SK-N-SH (cell line): Measurements from ENCODE around the gene SMARCE1. TPM values are rescaled to one million over a fixed set of nuclear protein-coding genes. Genes with fewer than 3 reads are reported as not detected.

Experiments used
- CTCF ChIA-PET: fragments of 300-600, 350-600 bp; formaldehyde crosslinking; extraction: SDS; loops from one replicate; lab custom pipeline; 2021; lab: Yijun Ruan, JAX
- POLR2A ChIA-PET: fragments of 350-600 bp; sonication (Branson Sonifier 250); formaldehyde crosslinking; extraction: SDS; loops from one replicate; lab custom pipeline; 2020; ENCODE audit warnings: antibody characterized with exemption, inconsistent platforms; lab: Yijun Ruan, JAX
- DNase-seq: peaks from one replicate; pipeline ENCODE4 v3.0.0; 2012
- H2AFZ ChIP-seq: fragments of 200-600 bp; sonication (generic); 2 replicates; pipeline ENCODE4 v1.8.1; 2016; ENCODE audit warnings: antibody characterized with exemption, mild to moderate bottlenecking, low read depth
- H3F3A ChIP-seq: fragments of 200-600 bp; sonication (generic); replicated peaks from 2 replicates; pipeline ENCODE3; 2016; ENCODE audit warnings: antibody characterized with exemption, mild to moderate bottlenecking; ENCODE audit not compliant: insufficient read depth
- H3K27ac ChIP-seq, 2 experiments: fragments of 200-500 bp in 1 of 2; fragments of 200-600 bp in 1 of 2; sonication (Bioruptor generic) in 1 of 2; sonication (generic), shearing (Covaris generic) in 1 of 2; 2 replicates each; pipeline versions ENCODE4 v1.5.1 to v1.6.1; 2014 to 2016; ENCODE audit warnings: low read depth in 2 of 2, inconsistent platforms in 1 of 2, low read length in 1 of 2, mild to moderate bottlenecking in 1 of 2, mixed read lengths in 1 of 2
- H3K27me3 ChIP-seq: fragments of 200-600 bp; sonication (generic), shearing (Covaris generic); 2 replicates; pipeline ENCODE4 v1.6.1; 2016; ENCODE audit warnings: mixed run types; ENCODE audit not compliant: insufficient read depth
- H3K36me3 ChIP-seq, 2 experiments: fragments of 200-500 bp in 1 of 2; fragments of 200-600 bp in 1 of 2; sonication (Bioruptor generic) in 1 of 2; sonication (generic) in 1 of 2; replicated peaks in 1 of 2; 2 replicates each; pipeline versions ENCODE3 to v1.5.1; 2014 to 2016; ENCODE audit warnings: low read length in 1 of 2, mild to moderate bottlenecking in 1 of 2; ENCODE audit not compliant: insufficient read depth in 2 of 2, control insufficient read depth in 1 of 2
- H3K4me1 ChIP-seq, 2 experiments: fragments of 200-500 bp in 1 of 2; fragments of 200-600 bp in 1 of 2; sonication (Bioruptor generic) in 1 of 2; sonication (generic), shearing (Covaris generic) in 1 of 2; 2 replicates each; pipeline versions ENCODE4 v1.5.1 to v1.6.1; 2014 to 2016; ENCODE audit warnings: low read depth in 1 of 2, low read length in 1 of 2, mixed run types in 1 of 2; ENCODE audit not compliant: insufficient read depth in 2 of 2, control insufficient read depth in 1 of 2
- H3K4me2 ChIP-seq: fragments of 200-600 bp; sonication (generic), shearing (Covaris generic); 2 replicates; pipeline ENCODE4 v1.6.1; 2017; ENCODE audit warnings: mixed run types
- H3K4me3 ChIP-seq, 2 experiments: fragments of 200-500 bp in 1 of 2; fragments of 200-600 bp in 1 of 2; sonication (Bioruptor generic) in 1 of 2; sonication (generic), shearing (Covaris generic) in 1 of 2; 2 replicates each; pipeline versions ENCODE4 v1.5.1 to v1.8.1; 2014 to 2016; ENCODE audit warnings: low read depth in 2 of 2, inconsistent platforms in 1 of 2, low read length in 1 of 2, mild to moderate bottlenecking in 1 of 2, mixed read lengths in 1 of 2, moderate library complexity in 1 of 2
- H3K79me2 ChIP-seq: fragments of 200-600 bp; sonication (generic); 2 replicates; pipeline ENCODE4 v1.8.1; 2017; ENCODE audit warnings: mild to moderate bottlenecking; ENCODE audit not compliant: insufficient read depth
- H3K9ac ChIP-seq: fragments of 200-600 bp; sonication (generic); 2 replicates; pipeline ENCODE4 v1.6.1; 2017; ENCODE audit warnings: mixed run types
- H3K9me2 ChIP-seq: fragments of 200-600 bp; sonication (generic); 2 replicates; pipeline ENCODE4 v1.6.1; 2017; ENCODE audit warnings: mixed run types
- H3K9me3 ChIP-seq: fragments of 200-600 bp; sonication (generic); 2 replicates; pipeline ENCODE4 v1.6.1; 2017; ENCODE audit warnings: mixed run types, mild to moderate bottlenecking, moderate library complexity
- H4K20me1 ChIP-seq: fragments of 200-600 bp; sonication (generic); 2 replicates; pipeline ENCODE4 v1.6.1; 2017; ENCODE audit warnings: mild to moderate bottlenecking, mixed run types; ENCODE audit not compliant: insufficient read depth
- ELF1 ChIP-seq: IDR thresholded peaks from 2 replicates; pipeline ENCODE4 v1.4.0; 2012
- EP300 ChIP-seq, 2 experiments: IDR thresholded peaks; 2 replicates each; pipeline versions ENCODE4 v1.4.0 to v1.6.1; 2012; ENCODE audit warnings: borderline replicate concordance in 1 of 2, low read depth in 1 of 2, low read length in 1 of 2
- GABPA ChIP-seq: IDR thresholded peaks from 2 replicates; pipeline ENCODE4 v1.4.0; 2012; ENCODE audit warnings: low read depth, mild to moderate bottlenecking
- GATA2 ChIP-seq: sonication (generic); formaldehyde crosslinking; IDR thresholded peaks from 2 replicates; pipeline ENCODE4 v1.5.0; 2020; ENCODE audit warnings: mild to moderate bottlenecking, missing genetic modification reagents
- JUND ChIP-seq: IDR thresholded peaks from 2 replicates; pipeline ENCODE4 v1.4.0; 2012
- MXI1 ChIP-seq: IDR thresholded peaks from 2 replicates; pipeline ENCODE4 v1.6.1; 2012; ENCODE audit warnings: mild to moderate bottlenecking, low read depth, low read length, improper control_type of control experiment
- NFIC ChIP-seq: IDR thresholded peaks from 2 replicates; pipeline ENCODE4 v1.4.0; 2012; ENCODE audit warnings: borderline replicate concordance
- NRF1 ChIP-seq: IDR thresholded peaks from 2 replicates; pipeline ENCODE4 v1.6.1; 2012; ENCODE audit warnings: low read depth, mild to moderate bottlenecking, low read length
- RXRA ChIP-seq: IDR thresholded peaks from 2 replicates; pipeline ENCODE4 v1.4.0; 2012; ENCODE audit warnings: low read depth, mild to moderate bottlenecking, borderline replicate concordance
- SIN3A ChIP-seq: IDR thresholded peaks from 2 replicates; pipeline ENCODE4 v1.6.1; 2012; ENCODE audit warnings: low read depth, mild to moderate bottlenecking, low read length, moderate library complexity, borderline replicate concordance
- SMC3 ChIP-seq: IDR thresholded peaks from 2 replicates; pipeline ENCODE4 v1.6.1; 2012; ENCODE audit warnings: low read depth, low read length, improper control_type of control experiment
- TAF1 ChIP-seq: IDR thresholded peaks from 2 replicates; pipeline ENCODE4 v1.6.1; 2012; ENCODE audit warnings: low read depth, mild to moderate bottlenecking, low read length, moderate library complexity, borderline replicate concordance
- TCF12 ChIP-seq: IDR thresholded peaks from 2 replicates; pipeline ENCODE4 v1.4.0; 2012
- WGBS: methylation state at CpG from one replicate; pipeline ENCODE4 v1.1.6; 2017; ENCODE audit warnings: low lambda C conversion rate; 5-methylcytosine and 5-hydroxymethylcytosine counted together
- polyA plus RNA-seq, 3 experiments: library from polyadenylated mRNA; depleted of rRNA; stranded (reverse); fragments of >200 nt; gene quantifications; 2 replicates each; pipeline ENCODE4 v1.2.3, GENCODE V29; 2012
- TF ChIP-seq, protein P1 (sequence below): fragments of 200-600 bp; sonication (generic); IDR thresholded peaks from 2 replicates; pipeline ENCODE4 v1.6.1; 2017; ENCODE audit warnings: antibody characterized with exemption, mild to moderate bottlenecking, moderate library complexity
- TF ChIP-seq, protein P2 (sequence below): IDR thresholded peaks from 2 replicates; pipeline ENCODE4 v1.4.0; 2012; ENCODE audit warnings: low read depth, borderline replicate concordance
- TF ChIP-seq, protein P3 (sequence below): IDR thresholded peaks from 2 replicates; pipeline ENCODE4; 2012
- TF ChIP-seq, protein P4 (sequence below): IDR thresholded peaks from 2 replicates; pipeline ENCODE4 v1.6.1; 2012; ENCODE audit warnings: mild to moderate bottlenecking, low read depth, low read length, moderate library complexity
- TF ChIP-seq, protein P5 (sequence below): IDR thresholded peaks from 2 replicates; pipeline ENCODE4 v1.4.0; 2012; ENCODE audit warnings: low read depth

The SMARCE1 gene
- polyA plus RNA-seq, 1 of the 3 experiments (the other 2 are of a cell fraction): 45.9 TPM

DNA sequence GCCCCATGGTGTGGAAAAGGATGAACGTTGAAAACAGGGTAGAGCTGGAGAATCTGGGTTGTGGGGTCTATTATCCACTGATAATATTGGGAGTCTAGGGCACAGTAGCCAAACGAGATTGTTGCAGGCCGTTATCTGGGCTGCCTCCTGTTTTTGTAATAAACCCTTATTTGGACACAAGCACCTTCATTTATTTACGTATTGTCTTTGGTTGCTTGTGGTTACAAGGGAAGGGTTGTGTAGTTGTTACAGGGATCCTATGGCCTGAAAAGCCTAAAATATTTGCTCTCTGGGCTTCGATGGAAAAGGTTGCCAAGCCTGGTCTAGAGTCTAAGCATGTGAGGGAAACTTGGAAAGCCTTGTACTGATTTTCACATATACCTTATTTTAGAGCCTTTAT, 4.3 kb upstream of the SMARCE1 start:
- Histone ChIP-seq H3K9ac (no peak overlapping the region), H3K27me3 (peaks cover 3% of the 10 kb centered on the region; the same call in 1 of the 2 replicates), H3K4me1 (peaks cover 6 to 7% of the 10 kb centered on the region in 2 experiments; a peak in 3 of 4 replicates), H3K4me3 (no peak overlapping the region), H3K79me2 (peaks cover 15% of the 10 kb centered on the region), H3K27ac (no peak overlapping the region), H3K4me2 (no peak overlapping the region), H3K9me2 (no peaks in the 10 kb centered on the region), H3F3A (peaks cover 8% of the 10 kb centered on the region), H3K9me3 (no peaks in the 10 kb centered on the region), H4K20me1 (no peaks in the 10 kb centered on the region), H2AFZ (no peak overlapping the region), H3K36me3 (no peaks in the 10 kb centered on the region)
- no peak for TF ChIP-seq SMC3
- TF ChIP-seq ELF1: no peak
- TF ChIP-seq MXI1: no peak
- TF ChIP-seq, protein P1, sequence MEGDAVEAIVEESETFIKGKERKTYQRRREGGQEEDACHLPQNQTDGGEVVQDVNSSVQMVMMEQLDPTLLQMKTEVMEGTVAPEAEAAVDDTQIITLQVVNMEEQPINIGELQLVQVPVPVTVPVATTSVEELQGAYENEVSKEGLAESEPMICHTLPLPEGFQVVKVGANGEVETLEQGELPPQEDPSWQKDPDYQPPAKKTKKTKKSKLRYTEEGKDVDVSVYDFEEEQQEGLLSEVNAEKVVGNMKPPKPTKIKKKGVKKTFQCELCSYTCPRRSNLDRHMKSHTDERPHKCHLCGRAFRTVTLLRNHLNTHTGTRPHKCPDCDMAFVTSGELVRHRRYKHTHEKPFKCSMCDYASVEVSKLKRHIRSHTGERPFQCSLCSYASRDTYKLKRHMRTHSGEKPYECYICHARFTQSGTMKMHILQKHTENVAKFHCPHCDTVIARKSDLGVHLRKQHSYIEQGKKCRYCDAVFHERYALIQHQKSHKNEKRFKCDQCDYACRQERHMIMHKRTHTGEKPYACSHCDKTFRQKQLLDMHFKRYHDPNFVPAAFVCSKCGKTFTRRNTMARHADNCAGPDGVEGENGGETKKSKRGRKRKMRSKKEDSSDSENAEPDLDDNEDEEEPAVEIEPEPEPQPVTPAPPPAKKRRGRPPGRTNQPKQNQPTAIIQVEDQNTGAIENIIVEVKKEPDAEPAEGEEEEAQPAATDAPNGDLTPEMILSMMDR: no peak
- TF ChIP-seq GABPA: no peak
- TF ChIP-seq TCF12: no peak
- TF ChIP-seq, protein P2, sequence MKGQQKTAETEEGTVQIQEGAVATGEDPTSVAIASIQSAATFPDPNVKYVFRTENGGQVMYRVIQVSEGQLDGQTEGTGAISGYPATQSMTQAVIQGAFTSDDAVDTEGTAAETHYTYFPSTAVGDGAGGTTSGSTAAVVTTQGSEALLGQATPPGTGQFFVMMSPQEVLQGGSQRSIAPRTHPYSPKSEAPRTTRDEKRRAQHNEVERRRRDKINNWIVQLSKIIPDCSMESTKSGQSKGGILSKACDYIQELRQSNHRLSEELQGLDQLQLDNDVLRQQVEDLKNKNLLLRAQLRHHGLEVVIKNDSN: no peak
- no peak for TF ChIP-seq RXRA
- TF ChIP-seq SIN3A: no peak
- no peak for TF ChIP-seq JUND
- TF ChIP-seq, protein P3, sequence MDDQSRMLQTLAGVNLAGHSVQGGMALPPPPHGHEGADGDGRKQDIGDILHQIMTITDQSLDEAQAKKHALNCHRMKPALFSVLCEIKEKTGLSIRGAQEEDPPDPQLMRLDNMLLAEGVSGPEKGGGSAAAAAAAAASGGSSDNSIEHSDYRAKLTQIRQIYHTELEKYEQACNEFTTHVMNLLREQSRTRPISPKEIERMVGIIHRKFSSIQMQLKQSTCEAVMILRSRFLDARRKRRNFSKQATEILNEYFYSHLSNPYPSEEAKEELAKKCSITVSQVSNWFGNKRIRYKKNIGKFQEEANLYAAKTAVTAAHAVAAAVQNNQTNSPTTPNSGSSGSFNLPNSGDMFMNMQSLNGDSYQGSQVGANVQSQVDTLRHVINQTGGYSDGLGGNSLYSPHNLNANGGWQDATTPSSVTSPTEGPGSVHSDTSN: no peak
- no peak for TF ChIP-seq NRF1
- TF ChIP-seq EP300 (IDR thresholded peaks at IDR 0.05; ENCODE audit: borderline replicate concordance in 1 of 2, low read depth in 1 of 2, low read length in 1 of 2): no peak
- no peak for TF ChIP-seq NFIC
- TF ChIP-seq, protein P4, sequence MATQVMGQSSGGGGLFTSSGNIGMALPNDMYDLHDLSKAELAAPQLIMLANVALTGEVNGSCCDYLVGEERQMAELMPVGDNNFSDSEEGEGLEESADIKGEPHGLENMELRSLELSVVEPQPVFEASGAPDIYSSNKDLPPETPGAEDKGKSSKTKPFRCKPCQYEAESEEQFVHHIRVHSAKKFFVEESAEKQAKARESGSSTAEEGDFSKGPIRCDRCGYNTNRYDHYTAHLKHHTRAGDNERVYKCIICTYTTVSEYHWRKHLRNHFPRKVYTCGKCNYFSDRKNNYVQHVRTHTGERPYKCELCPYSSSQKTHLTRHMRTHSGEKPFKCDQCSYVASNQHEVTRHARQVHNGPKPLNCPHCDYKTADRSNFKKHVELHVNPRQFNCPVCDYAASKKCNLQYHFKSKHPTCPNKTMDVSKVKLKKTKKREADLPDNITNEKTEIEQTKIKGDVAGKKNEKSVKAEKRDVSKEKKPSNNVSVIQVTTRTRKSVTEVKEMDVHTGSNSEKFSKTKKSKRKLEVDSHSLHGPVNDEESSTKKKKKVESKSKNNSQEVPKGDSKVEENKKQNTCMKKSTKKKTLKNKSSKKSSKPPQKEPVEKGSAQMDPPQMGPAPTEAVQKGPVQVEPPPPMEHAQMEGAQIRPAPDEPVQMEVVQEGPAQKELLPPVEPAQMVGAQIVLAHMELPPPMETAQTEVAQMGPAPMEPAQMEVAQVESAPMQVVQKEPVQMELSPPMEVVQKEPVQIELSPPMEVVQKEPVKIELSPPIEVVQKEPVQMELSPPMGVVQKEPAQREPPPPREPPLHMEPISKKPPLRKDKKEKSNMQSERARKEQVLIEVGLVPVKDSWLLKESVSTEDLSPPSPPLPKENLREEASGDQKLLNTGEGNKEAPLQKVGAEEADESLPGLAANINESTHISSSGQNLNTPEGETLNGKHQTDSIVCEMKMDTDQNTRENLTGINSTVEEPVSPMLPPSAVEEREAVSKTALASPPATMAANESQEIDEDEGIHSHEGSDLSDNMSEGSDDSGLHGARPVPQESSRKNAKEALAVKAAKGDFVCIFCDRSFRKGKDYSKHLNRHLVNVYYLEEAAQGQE: no peak
- TF ChIP-seq, protein P5, sequence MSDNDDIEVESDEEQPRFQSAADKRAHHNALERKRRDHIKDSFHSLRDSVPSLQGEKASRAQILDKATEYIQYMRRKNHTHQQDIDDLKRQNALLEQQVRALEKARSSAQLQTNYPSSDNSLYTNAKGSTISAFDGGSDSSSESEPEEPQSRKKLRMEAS: no peak
- TF ChIP-seq TAF1: no peak
- TF ChIP-seq GATA2 (CRISPR knock-in tag): no peak
- no peak for DNase-seq
- CTCF ChIA-PET: no interaction called here
- 67% methylated on average over 5 of the region's 5 CpGs for WGBS
- POLR2A ChIA-PET: no interaction called here
